ENCODE data around the gene UGT8.
"Not testable (repeated sequence)": the region's sequence is repeated elsewhere in the genome, so short reads cannot be mapped to it uniquely, and the experiment has no call there.

Gene UGT8

GRCh38 chr4:114615435-114615834 lies 16.8 kb downstream of the UGT8 start:
- Histone ChIP-seq H3K36me3 (no peaks in the 10 kb centered on the region), H3K9me3 (ENCODE audit: severe bottlenecking) (no peaks in the 10 kb centered on the region), H3K4me3 (ENCODE audit: low read depth, low read length) (no peak overlapping the region), H3K27me3 (ENCODE audit: insufficient read depth, low read depth, severe bottlenecking) (no peaks in the 10 kb centered on the region), H3K27ac (no peak overlapping the region)
- DNase-seq, result no peak
- no peak for TF ChIP-seq CTCF (IDR thresholded peaks at IDR 0.05; ENCODE audit: low read depth, low read length)

- H3K9me3 ChIP-seq (ENCODE audit: severe bottlenecking); H3K36me3 ChIP-seq; H3K4me3 ChIP-seq (ENCODE audit: low read depth, low read length); H3K27me3 ChIP-seq (ENCODE audit: insufficient read depth, low read depth, severe bottlenecking); H3K27ac ChIP-seq; DNase-seq: not testable (repeated sequence)
Observed at GRCh38 chr4:114616036-114616435, 17.4 kb downstream of the UGT8 start.

GRCh38 chr4:114626196-114626595 lies 27.6 kb downstream of the UGT8 start:
- Histone ChIP-seq H3K4me3 (ENCODE audit: low read depth, low read length) (no peak overlapping the region), H3K27ac (no peak overlapping the region), H3K36me3 (peaks cover 15% of the 10 kb centered on the region), H3K9me3 (ENCODE audit: severe bottlenecking) (no peaks in the 10 kb centered on the region), H3K27me3 (ENCODE audit: insufficient read depth, low read depth, severe bottlenecking) (no peaks in the 10 kb centered on the region)
- DNase-seq, result no peak
- no peak for TF ChIP-seq CTCF (IDR thresholded peaks at IDR 0.05; ENCODE audit: low read depth, low read length)

GRCh38 chr4:114636192-114636935 lies 37.8 kb downstream of the UGT8 start:
- H3K27me3 ChIP-seq (ENCODE audit: insufficient read depth, low read depth, severe bottlenecking), result no peaks in the 10 kb centered on the region
- H3K4me3 ChIP-seq (ENCODE audit: low read depth, low read length), result no peak overlapping the region
- H3K27ac ChIP-seq, result no peak overlapping the region
- H3K36me3 ChIP-seq, result peaks cover 2% of the 10 kb centered on the region; the same call in 1 of the 2 replicates
- no peaks in the 10 kb centered on the region for H3K9me3 ChIP-seq (ENCODE audit: severe bottlenecking)
- TF ChIP-seq CTCF (IDR thresholded peaks at IDR 0.05; ENCODE audit: low read depth, low read length), result no peak
- DNase-seq, result no peak

- Histone ChIP-seq H3K4me3 (ENCODE audit: low read depth, low read length) (no peak overlapping the region), H3K27me3 (ENCODE audit: insufficient read depth, low read depth, severe bottlenecking) (no peaks in the 10 kb centered on the region), H3K36me3 (no peaks in the 10 kb centered on the region), H3K27ac (no peak overlapping the region), H3K9me3 (ENCODE audit: severe bottlenecking) (no peaks in the 10 kb centered on the region)
- no peak for DNase-seq
- no peak for TF ChIP-seq CTCF (IDR thresholded peaks at IDR 0.05; ENCODE audit: low read depth, low read length)
Observed at GRCh38 chr4:114642173-114642780, 43.7 kb downstream of the UGT8 start.

GRCh38 chr4:114649908-114650307 lies 51.3 kb downstream of the UGT8 start:
- no peak for DNase-seq
- no peak overlapping the region for H3K27ac ChIP-seq
- H3K9me3 ChIP-seq (ENCODE audit: severe bottlenecking), result no peaks in the 10 kb centered on the region
- H3K4me3 ChIP-seq (ENCODE audit: low read depth, low read length), result no peak overlapping the region
- H3K27me3 ChIP-seq (ENCODE audit: insufficient read depth, low read depth, severe bottlenecking), result no peaks in the 10 kb centered on the region
- no peaks in the 10 kb centered on the region for H3K36me3 ChIP-seq
- TF ChIP-seq CTCF (IDR thresholded peaks at IDR 0.05; ENCODE audit: low read depth, low read length), result no peak

Data from WERI-Rb-1 (cell line).